Upper lobe of left lung (tissue), 4 donors: ENCODE data around the gene TMEM107.

Experiments
- EP300 ChIP-seq, 4 donors: sonication (generic); formaldehyde crosslinking; IDR thresholded peaks; one replicate each; pipeline ENCODE4 v1.5.1; 2017; ENCODE audit warnings: antibody characterized with exemption in 4 of 4, control low read depth in 2 of 4
- POLR2A ChIP-seq, 4 donors: fragments of 450-650 bp; IDR thresholded peaks; one replicate each; pipeline ENCODE4 v1.5.1; 2016 to 2017; ENCODE audit warnings: antibody characterized with exemption in 4 of 4, mild to moderate bottlenecking in 2 of 4
- POLR2AphosphoS5 ChIP-seq, 2 donors: sonication (generic); formaldehyde crosslinking; IDR thresholded peaks; one replicate each; pipeline ENCODE4 v1.5.1; 2017; ENCODE audit warnings: antibody characterized with exemption in 2 of 2
- TF ChIP-seq, protein P1 (sequence below), 6 experiments: fragments of 450-650 bp in 4 of 6; fragments of 200-600 bp in 2 of 6; sonication (generic) in 2 of 6; IDR thresholded peaks; one replicate each; pipeline ENCODE4 v1.5.1; 2016 to 2019; ENCODE audit warnings: antibody characterized with exemption in 6 of 6

- TF ChIP-seq, protein P1, sequence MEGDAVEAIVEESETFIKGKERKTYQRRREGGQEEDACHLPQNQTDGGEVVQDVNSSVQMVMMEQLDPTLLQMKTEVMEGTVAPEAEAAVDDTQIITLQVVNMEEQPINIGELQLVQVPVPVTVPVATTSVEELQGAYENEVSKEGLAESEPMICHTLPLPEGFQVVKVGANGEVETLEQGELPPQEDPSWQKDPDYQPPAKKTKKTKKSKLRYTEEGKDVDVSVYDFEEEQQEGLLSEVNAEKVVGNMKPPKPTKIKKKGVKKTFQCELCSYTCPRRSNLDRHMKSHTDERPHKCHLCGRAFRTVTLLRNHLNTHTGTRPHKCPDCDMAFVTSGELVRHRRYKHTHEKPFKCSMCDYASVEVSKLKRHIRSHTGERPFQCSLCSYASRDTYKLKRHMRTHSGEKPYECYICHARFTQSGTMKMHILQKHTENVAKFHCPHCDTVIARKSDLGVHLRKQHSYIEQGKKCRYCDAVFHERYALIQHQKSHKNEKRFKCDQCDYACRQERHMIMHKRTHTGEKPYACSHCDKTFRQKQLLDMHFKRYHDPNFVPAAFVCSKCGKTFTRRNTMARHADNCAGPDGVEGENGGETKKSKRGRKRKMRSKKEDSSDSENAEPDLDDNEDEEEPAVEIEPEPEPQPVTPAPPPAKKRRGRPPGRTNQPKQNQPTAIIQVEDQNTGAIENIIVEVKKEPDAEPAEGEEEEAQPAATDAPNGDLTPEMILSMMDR (IDR thresholded peaks at IDR 0.05): no peak
- no peak for TF ChIP-seq EP300 (IDR thresholded peaks at IDR 0.05)
- TF ChIP-seq POLR2AphosphoS5 (IDR thresholded peaks at IDR 0.05): no peak
- TF ChIP-seq POLR2A (IDR thresholded peaks at IDR 0.05): peak in 1 of 4 donors; percentile 1
These were observed 21.5 kb downstream of the TMEM107 start for GRCh38 chr17:8154608-8155155.
